ENCODE results near the gene SMIM24. TPM values are rescaled to one million over a fixed set of nuclear protein-coding genes. Genes with fewer than 3 reads are reported as not detected.

Gene SMIM24
- total and polyA plus RNA-seq, 4 experiments from 2014 or later = not detected

Other genes with a start within 250 kb of the SMIM24 start
- gene NFIC, start 113.9 kb downstream of the SMIM24 start, total RNA-seq = 10 to 100 TPM; 30.3 to 30.9 TPM
- 10 to 100 TPM in 1 of 2 donors, 1 to 10 TPM in 1; 1.9 to 18.9 TPM for gene NFIC, start 113.9 kb downstream of the SMIM24 start, polyA plus RNA-seq
- gene SMIM44, start 2.9 kb upstream of the SMIM24 start, total RNA-seq = not detected
- gene SMIM44, start 2.9 kb upstream of the SMIM24 start, polyA plus RNA-seq = not detected
- 1 to 10 TPM; 8.3 TPM for gene DOHH, start 20.1 kb upstream of the SMIM24 start, total RNA-seq
- 10 to 100 TPM in 1 of 2 donors, 1 to 10 TPM in 1; 3.1 to 13.0 TPM for gene DOHH, start 20.1 kb upstream of the SMIM24 start, polyA plus RNA-seq
- 10 to 100 TPM; 73.3 to 73.7 TPM for gene FZR1, start 25.8 kb upstream of the SMIM24 start, total RNA-seq
- gene FZR1, start 25.8 kb upstream of the SMIM24 start, polyA plus RNA-seq = 10 to 100 TPM in 1 of 2 donors, 1 to 10 TPM in 1; 7.1 to 16.0 TPM
- gene TEKTIP1, start 58.6 kb upstream of the SMIM24 start, total RNA-seq = 10 to 100 TPM in 1 of 2 experiments, 1 to 10 TPM in 1; 8.1 to 10.6 TPM
- under 1 TPM in 1 of 2 donors, not detected in 1; 0.55 TPM for gene TEKTIP1, start 58.6 kb upstream of the SMIM24 start, polyA plus RNA-seq
- 100 to 1,000 TPM; 128 to 136 TPM for gene MFSD12, start 77.1 kb upstream of the SMIM24 start, total RNA-seq
- 10 to 100 TPM; 45.5 to 54.3 TPM for gene MFSD12, start 77.1 kb upstream of the SMIM24 start, polyA plus RNA-seq
- 10 to 100 TPM; 48.1 to 51.6 TPM for gene HMG20B, start 92.4 kb upstream of the SMIM24 start, total RNA-seq
- gene HMG20B, start 92.4 kb upstream of the SMIM24 start, polyA plus RNA-seq = 10 to 100 TPM; 42.4 to 43.0 TPM
- gene GIPC3, start 105.0 kb upstream of the SMIM24 start, total RNA-seq = under 1 TPM; 0.64 to 0.70 TPM
- under 1 TPM in 1 of 2 donors, not detected in 1; 0.45 TPM for gene GIPC3, start 105.0 kb upstream of the SMIM24 start, polyA plus RNA-seq
- gene TBXA2R, start 126.3 kb upstream of the SMIM24 start, total RNA-seq = under 1 TPM; 0.64 to 0.70 TPM
- gene TBXA2R, start 126.3 kb upstream of the SMIM24 start, polyA plus RNA-seq = 1 to 10 TPM in 1 of 2 donors, under 1 TPM in 1; 0.35 to 1.1 TPM
- gene CACTIN, start 146.3 kb upstream of the SMIM24 start, total RNA-seq = 10 to 100 TPM; 44.0 to 50.4 TPM
- 10 to 100 TPM in 1 of 2 donors, 1 to 10 TPM in 1; 4.4 to 16.1 TPM for gene CACTIN, start 146.3 kb upstream of the SMIM24 start, polyA plus RNA-seq
- 10 to 100 TPM; 28.2 to 29.7 TPM for gene PIP5K1C, start 219.9 kb upstream of the SMIM24 start, total RNA-seq
- 10 to 100 TPM in 1 of 2 donors, 1 to 10 TPM in 1; 1.7 to 19.3 TPM for gene PIP5K1C, start 219.9 kb upstream of the SMIM24 start, polyA plus RNA-seq
- 10 to 100 TPM; 20.2 to 21.1 TPM for gene TJP3, start 227.9 kb upstream of the SMIM24 start, total RNA-seq
- 10 to 100 TPM; 17.6 to 23.4 TPM for gene TJP3, start 227.9 kb upstream of the SMIM24 start, polyA plus RNA-seq